GM19023 (cell line): ENCODE measurements around the gene FKBP1B.
"Not testable (repeated sequence)": the region's sequence is repeated elsewhere in the genome, so short reads cannot be mapped to it uniquely, and the experiment has no call there.

ENCODE experiments used
- ATAC-seq: cut with Tn5 transposase; IDR thresholded peaks from one replicate; pipeline ENCODE4 v1.9.1; 2021; ENCODE audit warnings: mild to moderate bottlenecking, moderate library complexity; ENCODE audit not compliant: unreplicated experiment

FKBP1B gene

GRCh38 chr2:24058564-24059271, 9.2 kb downstream of the FKBP1B start:
- ATAC-seq = no peak

DNA sequence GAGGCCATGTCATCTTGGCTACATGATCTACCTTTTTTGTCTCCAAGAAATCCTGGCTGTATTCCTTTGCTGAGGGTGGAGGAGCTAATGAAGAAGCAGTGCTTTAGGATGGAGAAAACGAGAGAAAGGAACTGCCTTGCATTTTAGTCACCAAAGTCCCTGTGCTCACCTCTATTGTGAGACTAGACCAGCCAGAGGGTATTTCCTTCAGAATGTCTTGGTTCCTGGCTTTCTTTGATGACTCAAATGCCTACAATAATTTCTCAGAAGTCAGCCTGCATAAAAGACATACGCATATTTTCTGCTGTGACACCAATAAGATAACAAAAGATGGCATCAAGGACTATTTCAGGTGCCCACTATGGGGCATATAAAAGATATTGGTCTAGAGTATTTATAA, 15.8 kb downstream of the FKBP1B start:
- no peak for ATAC-seq

DNA sequence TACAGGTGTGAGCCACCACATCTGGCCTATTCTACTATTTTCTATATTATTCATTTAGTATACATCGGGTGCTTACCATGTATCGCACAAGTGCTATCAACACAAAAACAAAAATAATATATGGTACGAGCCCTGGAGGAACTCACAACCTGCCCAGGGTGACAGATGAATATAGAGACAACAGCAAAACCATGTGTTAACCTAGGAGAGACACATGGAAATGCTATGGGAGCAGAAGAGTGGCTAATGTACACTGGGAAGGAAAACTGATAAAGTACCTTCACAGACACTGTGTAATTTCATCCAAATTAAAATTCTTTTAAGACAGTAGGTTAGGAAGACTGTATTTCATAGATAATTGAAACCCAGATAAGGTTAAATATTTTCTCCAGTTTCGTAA, 22.7 kb downstream of the FKBP1B start:
- ATAC-seq = no peak

DNA sequence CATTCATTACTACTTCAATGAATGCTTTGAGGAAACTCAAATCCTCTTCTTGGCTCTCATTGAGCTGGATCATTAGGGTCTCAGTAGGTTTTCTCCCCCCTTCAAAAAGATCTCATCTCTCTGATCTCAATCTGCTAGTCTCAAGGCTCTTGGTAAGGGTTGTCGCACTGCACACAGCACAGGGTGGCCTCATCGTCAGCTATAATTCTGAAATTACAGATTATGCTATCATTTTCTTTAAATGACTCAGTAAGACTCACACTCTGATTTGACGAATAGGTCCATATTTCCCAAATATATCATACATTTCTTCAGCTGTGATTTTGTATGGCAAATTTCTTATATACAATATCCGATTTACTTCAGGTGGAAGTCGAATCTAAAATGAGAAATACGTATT, 24.3 kb downstream of the FKBP1B start:
- no peak for ATAC-seq

DNA sequence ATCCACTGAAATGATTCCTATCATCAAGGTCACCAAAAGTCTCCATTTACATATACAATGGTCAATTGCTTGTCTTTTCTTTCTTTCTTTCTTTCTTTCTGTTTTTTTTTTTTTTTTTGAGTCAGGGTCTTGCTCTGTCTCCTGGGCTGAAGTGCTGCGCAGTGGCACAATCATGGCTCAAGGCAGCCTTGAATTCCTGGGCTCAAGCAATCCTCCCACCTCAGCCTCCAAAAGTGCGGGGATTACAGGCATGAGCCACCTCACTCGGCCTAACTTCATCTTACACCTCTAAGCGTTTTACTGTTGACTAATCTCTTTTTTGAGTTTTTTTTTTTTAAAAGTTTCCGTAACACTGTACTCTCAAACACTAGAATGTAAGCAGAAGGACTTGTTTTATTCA, 25.7 kb downstream of the FKBP1B start:
- no peak for ATAC-seq

DNA sequence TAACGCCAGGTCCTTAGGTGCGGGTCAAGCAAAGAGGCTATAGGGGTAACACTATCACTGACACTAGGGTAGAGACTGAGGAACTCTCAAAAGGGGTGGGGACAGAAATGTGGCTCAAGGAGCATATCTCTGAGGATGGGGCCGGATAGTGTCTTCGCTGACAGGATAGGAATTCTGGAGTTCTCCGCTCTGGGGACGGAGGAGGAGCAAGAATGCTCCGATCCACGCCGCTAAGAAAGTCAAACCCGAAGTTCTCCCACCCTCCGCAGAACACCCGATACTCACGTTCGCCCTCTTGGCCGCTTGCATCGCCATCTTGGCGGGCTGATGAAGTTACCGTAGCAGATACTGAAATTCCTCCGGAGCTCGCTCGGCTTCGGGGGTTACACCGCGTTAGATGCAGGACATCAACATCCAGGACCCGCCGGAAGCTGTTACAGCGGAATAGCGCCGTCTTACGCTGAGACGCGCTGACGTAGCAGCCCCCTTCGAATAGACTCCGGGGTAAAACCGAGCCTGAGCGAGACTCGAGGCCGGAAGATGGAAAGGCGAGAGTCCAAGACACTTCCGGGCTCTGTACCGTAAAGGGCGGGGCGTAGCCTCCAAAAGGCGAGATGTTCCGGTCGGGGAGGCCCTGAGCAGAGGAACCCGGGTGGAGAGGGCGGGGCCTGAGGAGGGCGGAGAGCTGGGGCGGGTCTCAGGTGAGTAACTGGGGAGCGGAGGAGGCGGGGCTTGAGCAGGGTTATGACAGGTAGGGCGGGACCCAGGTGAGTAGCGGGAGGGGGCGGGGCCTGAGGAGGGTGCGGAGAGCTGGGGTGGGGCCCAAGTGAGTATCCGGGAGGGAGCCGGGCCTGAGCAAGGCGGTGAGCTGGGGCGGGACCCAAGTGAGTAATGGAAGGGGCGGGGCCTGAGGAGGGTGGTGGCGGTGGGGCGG, 26.6 kb downstream of the FKBP1B start, which contains the start of gene SF3B6:
Gene SF3B6, minus strand, starts transcription at position 412 of the 934 bp plus-strand sequence. Its CDS starts 97 bp downstream, at position 315.
- peak; percentile 94 for ATAC-seq

DNA sequence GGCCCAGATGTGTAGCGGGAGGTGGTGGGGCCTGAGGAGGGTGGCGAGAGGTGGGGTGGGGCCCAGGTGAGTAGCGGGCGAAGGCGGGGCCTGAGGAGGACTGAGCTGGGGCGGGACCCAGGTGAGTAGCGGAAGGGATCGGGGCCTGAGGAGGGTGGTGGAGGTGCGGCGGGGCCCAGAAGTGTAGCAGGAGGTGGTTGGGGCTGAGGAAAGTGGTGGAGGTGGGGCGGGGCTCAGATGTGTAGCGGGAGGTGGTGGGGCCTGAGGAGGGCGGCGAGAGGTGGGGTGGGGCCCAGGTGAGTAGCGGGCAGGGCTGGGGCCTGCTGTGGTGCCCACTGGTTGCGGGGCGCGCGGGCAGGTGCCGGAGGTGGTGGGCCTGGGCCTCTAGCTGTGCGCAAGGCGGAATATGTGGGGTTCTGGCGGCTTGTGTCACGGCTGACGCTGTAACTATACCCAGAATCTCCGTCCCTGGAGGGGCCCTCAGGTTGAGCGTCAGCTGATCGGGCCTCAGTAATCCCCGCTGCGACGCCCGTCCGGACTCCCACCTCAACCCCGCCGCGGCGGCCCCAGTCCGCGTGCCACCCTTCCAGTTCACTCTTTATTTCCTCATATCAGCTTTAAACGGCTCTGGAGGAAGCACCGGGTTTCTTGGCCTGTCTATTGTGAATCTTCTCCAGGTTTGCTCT, 27.5 kb downstream of the FKBP1B start:
- peak; percentile 3 for ATAC-seq

- no peak for ATAC-seq
These were observed 28.0 kb downstream of the FKBP1B start for GRCh38 chr2:24077535-24077877.

DNA sequence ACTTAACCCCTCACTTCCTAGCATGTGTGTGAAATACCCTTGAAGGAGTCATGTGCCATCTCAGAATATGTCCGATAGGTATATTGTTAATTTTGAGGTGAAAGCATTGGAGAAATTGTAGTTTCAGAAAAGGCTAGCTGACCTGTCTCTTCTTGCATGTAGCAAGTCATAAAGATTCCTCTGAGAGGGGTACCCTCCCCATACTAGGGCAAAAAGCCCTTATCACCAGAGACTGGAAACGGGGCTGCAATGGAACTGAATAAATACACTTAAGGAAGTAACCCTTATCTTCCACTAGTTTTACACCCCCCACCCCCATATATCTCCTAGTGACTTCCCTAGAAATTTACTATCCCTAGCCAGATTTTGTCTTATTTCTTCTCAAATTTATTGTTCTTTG, 28.3 kb downstream of the FKBP1B start:
- no peak for ATAC-seq

DNA sequence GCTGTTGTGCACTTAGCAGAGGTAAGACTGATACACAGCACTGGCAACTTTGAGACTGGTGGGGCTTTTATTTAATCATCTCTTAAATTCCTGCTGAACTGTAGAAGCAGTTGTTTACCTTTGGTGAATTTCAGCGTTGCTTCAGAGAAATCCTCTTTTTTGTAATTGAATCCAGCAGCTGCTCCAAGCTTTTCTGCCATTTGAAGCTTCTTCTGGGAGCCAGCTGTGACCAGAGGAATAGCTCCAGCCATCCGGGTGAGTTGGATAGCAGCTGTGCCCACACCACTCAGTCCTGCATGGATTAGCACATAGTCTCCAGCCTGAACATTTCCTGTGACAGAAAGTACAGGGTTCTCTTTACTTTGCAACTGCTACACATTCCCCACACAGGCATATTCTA, 31.2 kb downstream of the FKBP1B start:
- no peak for ATAC-seq

GRCh38 chr2:24082787-24083566, 33.4 kb downstream of the FKBP1B start:
- ATAC-seq = no peak

DNA sequence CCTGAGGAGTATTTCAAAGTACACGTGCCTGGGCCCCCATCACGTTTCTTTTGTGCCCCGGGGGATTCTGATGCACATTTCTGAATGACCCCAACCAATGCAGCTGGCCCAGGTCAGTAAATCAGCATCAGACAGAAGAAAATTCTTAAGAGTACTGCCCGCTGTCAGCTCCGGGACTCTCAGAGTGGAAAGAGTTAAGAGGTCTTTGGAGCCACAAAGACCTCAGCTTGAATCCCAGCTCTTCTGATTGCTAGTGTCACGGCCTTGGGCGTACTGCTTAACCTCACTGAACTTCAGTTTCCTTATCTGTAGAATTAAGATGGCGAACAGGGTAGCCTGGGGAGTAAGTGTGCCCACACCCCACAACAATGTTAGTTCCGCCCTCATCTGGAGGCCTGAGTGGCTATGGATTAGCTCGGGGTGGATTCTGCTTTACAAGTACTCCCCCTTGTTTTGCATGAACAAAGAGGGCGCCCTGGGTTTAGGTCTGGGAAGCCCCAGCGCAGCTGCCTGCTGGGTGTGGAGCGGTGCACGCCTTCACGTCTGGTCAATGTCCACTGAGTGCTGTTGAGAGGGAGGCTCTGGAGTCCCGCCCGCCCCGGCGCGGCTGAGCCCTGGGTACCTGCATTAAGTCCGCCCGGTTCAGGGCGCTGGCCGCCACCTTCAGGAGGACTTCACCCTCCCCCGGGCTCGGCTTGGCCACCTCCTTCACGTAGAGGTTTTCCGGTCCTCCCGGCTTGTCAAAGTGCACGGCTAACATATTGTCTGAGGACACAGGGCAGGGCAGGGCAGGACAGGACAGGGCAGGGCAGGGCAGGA, 34.2 kb downstream of the FKBP1B start:
- ATAC-seq = peak; percentile 72

- peak; percentile 86 for ATAC-seq
These were observed 35.1 kb downstream of the FKBP1B start, which contains the start of gene TP53I3 for GRCh38 chr2:24084386-24085199. Gene TP53I3 (minus strand): TSS chr2:24084834. CDS start chr2:24084326, 508 bp downstream.

GRCh38 chr2:24085200-24085489, 35.6 kb downstream of the FKBP1B start:
- no peak for ATAC-seq

DNA sequence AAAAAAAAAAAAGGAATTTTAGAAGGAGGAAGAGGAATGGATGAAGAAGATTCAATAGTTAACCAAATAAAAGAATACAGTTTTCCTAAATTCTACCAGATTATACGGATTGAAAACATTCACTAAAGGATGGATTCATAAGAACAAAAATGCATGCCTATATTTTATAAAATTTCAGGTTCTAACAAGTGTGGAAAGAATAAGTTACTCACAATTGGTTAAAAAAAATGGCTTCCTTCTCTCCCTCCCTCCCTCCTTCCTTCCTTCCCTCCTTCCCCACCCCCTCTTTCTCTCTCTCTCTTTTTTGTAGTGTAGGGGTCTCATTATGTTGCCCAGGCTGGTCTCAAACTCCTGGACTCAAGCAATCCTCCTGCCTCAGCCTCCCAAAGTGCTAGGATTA, 36.7 kb downstream of the FKBP1B start:
- no peak for ATAC-seq

- ATAC-seq = no peak
These were observed 37.5 kb downstream of the FKBP1B start for GRCh38 chr2:24087032-24087431.

DNA sequence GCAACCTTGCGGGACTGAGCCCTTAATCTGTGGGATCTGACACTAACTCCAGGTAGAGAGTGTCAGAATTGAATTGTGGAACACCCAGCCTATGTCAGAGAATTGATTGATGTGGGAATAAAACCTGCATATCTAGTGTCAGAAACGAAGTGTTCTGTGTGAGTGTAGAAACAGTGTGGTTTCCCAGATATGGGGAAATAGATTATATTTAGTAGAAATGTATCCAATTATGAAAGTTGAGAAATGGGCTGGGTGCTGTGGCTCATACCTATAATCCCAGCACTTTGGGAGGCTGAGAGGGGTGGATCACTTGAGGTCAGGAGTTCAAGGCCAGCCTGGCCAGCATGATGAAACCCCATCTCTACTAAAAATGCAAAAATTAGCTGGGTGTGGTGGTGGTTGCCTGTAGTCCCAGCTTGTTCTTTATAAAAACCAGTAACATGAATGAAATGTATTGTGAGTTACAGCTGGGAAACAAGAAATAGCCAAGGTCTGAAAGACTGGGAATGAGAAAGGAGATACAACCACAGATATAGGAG, 39.3 kb downstream of the FKBP1B start:
- no peak for ATAC-seq

DNA sequence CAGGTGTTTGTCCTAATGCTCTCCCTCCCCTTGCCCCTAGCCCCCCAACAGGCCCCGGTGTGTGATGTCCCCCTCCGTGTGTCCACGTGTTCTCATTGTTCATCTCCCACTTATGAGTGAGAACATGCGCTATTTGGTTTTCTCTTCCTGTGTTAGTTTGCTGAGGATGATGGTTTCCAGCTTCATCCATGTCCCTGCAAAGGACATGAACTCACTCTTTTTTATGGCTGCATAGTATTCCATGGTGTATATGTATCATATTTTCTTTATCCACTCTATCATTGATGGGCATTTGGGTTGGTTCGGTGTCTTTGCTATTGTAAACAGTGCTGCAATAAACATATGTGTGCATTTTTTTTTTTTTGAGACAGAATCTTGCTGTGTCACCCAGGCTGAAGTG, 43.7 kb downstream of the FKBP1B start:
- ATAC-seq = not testable (repeated sequence)

- ATAC-seq = not testable (repeated sequence)
These were observed 45.7 kb downstream of the FKBP1B start for GRCh38 chr2:24095171-24095677.
